Neutrophil (primary cell): ENCODE measurements around the gene PCDH11Y.
"Not testable (repeated sequence)": the region's sequence is repeated elsewhere in the genome, so short reads cannot be mapped to it uniquely, and the experiment has no call there.

Experiments
- H3K27ac ChIP-seq: fragments of 200-600 bp; sonication (generic); 2 replicates; pipeline ENCODE4 v1.5.1; 2016; ENCODE audit warnings: mild to moderate bottlenecking, moderate library complexity
- H3K27me3 ChIP-seq: fragments of 200-600 bp; sonication (generic); 2 replicates; pipeline ENCODE4 v1.6.0; 2016; ENCODE audit warnings: mild to moderate bottlenecking
- H3K36me3 ChIP-seq: fragments of 200-600 bp; sonication (generic); 2 replicates; pipeline ENCODE4 v1.5.1; 2017
- H3K4me1 ChIP-seq, 2 experiments: fragments of 200-600 bp in 1 of 2; sonication (generic) in 1 of 2; 1 replicate in 1 of 2; 2 replicates in 1 of 2; pipeline versions ENCODE4 v1.5.1 to v1.6.1; 2013 to 2016; ENCODE audit warnings: low read depth in 1 of 2, low read length in 1 of 2, mild to moderate bottlenecking in 1 of 2, moderate library complexity in 1 of 2; ENCODE audit not compliant: control insufficient read depth in 1 of 2, insufficient read depth in 1 of 2
- H3K4me3 ChIP-seq, 2 experiments: fragments of 200-600 bp in 1 of 2; sonication (generic) in 1 of 2; 1 replicate in 1 of 2; 2 replicates in 1 of 2; pipeline ENCODE4 v1.5.1; 2013 to 2016; ENCODE audit warnings: low read depth in 1 of 2, low read length in 1 of 2, mild to moderate bottlenecking in 1 of 2, moderate library complexity in 1 of 2
- H3K9me3 ChIP-seq: fragments of 200-600 bp; sonication (generic); 2 replicates; pipeline ENCODE4 v1.5.1; 2016

Gene PCDH11Y

DNA sequence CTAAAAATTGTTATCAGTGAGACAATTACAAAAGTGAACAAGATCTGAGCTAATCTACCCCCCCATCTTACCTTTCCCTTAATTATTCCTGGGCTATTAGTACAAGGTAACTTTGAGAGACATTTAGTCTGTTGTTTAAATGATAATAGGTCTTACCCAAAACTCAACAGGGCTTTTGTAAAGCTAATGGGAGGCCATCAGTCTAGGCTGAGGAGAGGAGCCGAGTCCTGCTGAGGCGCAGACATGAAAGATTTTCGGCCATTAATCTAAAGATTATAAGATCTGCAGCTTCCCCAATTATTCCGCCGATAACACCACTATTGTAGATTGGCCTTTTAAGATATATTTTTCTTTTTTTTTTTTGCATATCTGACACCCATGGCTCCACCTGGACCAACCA lies 708.6 kb downstream of the PCDH11Y start:
- H3K9me3 ChIP-seq, H3K27me3 ChIP-seq, H3K27ac ChIP-seq, H3K4me3 ChIP-seq, H3K36me3 ChIP-seq, H3K4me1 ChIP-seq: not testable (repeated sequence)

- H3K27me3 ChIP-seq, H3K9me3 ChIP-seq, H3K4me1 ChIP-seq, H3K4me3 ChIP-seq, H3K36me3 ChIP-seq, H3K27ac ChIP-seq: not testable (repeated sequence)
Measured at GRCh38 chrY:5709788-5710381, 709.8 kb downstream of the PCDH11Y start.

GRCh38 chrY:5761403-5761802 lies 761.3 kb downstream of the PCDH11Y start:
- not testable (repeated sequence) for H3K4me3 ChIP-seq, H3K36me3 ChIP-seq, H3K9me3 ChIP-seq, H3K27ac ChIP-seq, H3K27me3 ChIP-seq, H3K4me1 ChIP-seq

DNA sequence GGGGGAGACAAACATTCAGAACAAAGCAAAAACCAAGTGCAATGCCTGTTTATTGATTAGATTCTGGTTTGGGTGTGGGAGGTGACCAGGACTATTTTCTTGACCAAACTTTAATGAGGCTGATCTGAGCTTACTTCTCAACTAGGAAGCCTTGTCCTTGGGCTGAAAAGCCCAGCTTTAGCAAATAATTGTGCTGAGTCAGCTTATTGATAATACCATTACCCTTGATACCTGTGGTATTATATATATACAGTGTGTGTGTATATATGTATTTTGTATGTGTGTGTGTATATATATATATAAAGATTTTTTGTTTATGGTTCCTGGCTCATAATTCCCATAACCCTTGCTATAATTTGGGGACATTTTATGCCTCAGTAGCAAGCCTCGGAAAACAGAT lies 776.4 kb downstream of the PCDH11Y start:
- not testable (repeated sequence) for H3K4me3 ChIP-seq, H3K27ac ChIP-seq, H3K4me1 ChIP-seq, H3K9me3 ChIP-seq, H3K27me3 ChIP-seq, H3K36me3 ChIP-seq
